HEK293 (cell line): Measurements from ENCODE around the gene LMF1.

ENCODE experiments used
- CTCF ChIA-PET: fragments of 350-600 bp; formaldehyde crosslinking; extraction: SDS; loops from one replicate; lab custom pipeline; 2021; ENCODE audit warnings: antibody characterized with exemption; lab: Yijun Ruan, JAX
- POLR2A ChIA-PET: fragments of 300-600 bp; formaldehyde crosslinking; extraction: SDS; loops from one replicate; lab custom pipeline; 2020; ENCODE audit warnings: antibody characterized with exemption, inconsistent platforms; lab: Yijun Ruan, JAX
- H3K27ac ChIP-seq: fragments of 200-500 bp; sonication (Bioruptor generic); 2 replicates; pipeline ENCODE4 v1.5.1; 2014; ENCODE audit warnings: low read depth, low read length, control low read depth, inconsistent platforms; ENCODE audit errors: extremely low read depth
- H3K36me3 ChIP-seq, 2 experiments: fragments of 200-500 bp in 1 of 2; sonication (Bioruptor generic) in 1 of 2; 1 replicate in 1 of 2; 2 replicates in 1 of 2; pipeline ENCODE4 v1.5.1; 2014 to 2017; ENCODE audit warnings: inconsistent platforms in 2 of 2, low read length in 2 of 2; ENCODE audit not compliant: control insufficient read depth in 2 of 2, insufficient read depth in 1 of 2
- H3K4me1 ChIP-seq: fragments of 200-500 bp; sonication (Bioruptor generic); 2 replicates; pipeline ENCODE4 v1.5.1; 2014; ENCODE audit warnings: mild to moderate bottlenecking, low read length, inconsistent platforms; ENCODE audit not compliant: control insufficient read depth, insufficient read depth
- H3K4me3 ChIP-seq: 2 replicates; pipeline ENCODE4 v1.5.1; 2011; ENCODE audit warnings: low read depth, mild to moderate bottlenecking, control low read depth, low read length, moderate library complexity
- H3K9me3 ChIP-seq: fragments of 200-500 bp; sonication (Bioruptor generic); 2 replicates; pipeline ENCODE4 v1.5.1; 2014; ENCODE audit warnings: low read depth, low read length, inconsistent platforms; ENCODE audit not compliant: control insufficient read depth, insufficient read depth
- BCL11B ChIP-seq: fragments of 450-650 bp; formaldehyde crosslinking; IDR thresholded peaks from 2 replicates; pipeline ENCODE4 v1.5.1; 2016; ENCODE audit warnings: low read depth, missing biosample characterization, missing genetic modification characterization
- GLIS2 ChIP-seq: fragments of 450-650 bp; formaldehyde crosslinking; IDR thresholded peaks from 2 replicates; pipeline ENCODE4 v1.5.1; 2016; ENCODE audit warnings: missing biosample characterization, missing genetic modification characterization
- KLF10 ChIP-seq: fragments of 450-650 bp; IDR thresholded peaks from 2 replicates; pipeline ENCODE4 v1.5.1; 2018; ENCODE audit warnings: missing biosample characterization, mild to moderate bottlenecking, missing genetic modification characterization
- KLF8 ChIP-seq: fragments of 450-650 bp; formaldehyde crosslinking; IDR thresholded peaks from 2 replicates; pipeline ENCODE4 v1.5.1; 2016; ENCODE audit warnings: missing biosample characterization, missing genetic modification characterization
- OVOL3 ChIP-seq: fragments of 450-650 bp; formaldehyde crosslinking; IDR thresholded peaks from 2 replicates; pipeline ENCODE4 v1.5.1; 2016; ENCODE audit warnings: missing biosample characterization, missing genetic modification characterization
- PRDM2 ChIP-seq: fragments of 450-650 bp; formaldehyde crosslinking; IDR thresholded peaks from 2 replicates; pipeline ENCODE4 v1.5.1; 2016; ENCODE audit warnings: missing biosample characterization, missing genetic modification characterization, borderline replicate concordance
- ZFHX2 ChIP-seq: fragments of 450-650 bp; formaldehyde crosslinking; conservative IDR thresholded peaks from 2 replicates; pipeline ENCODE4 v1.5.1; 2016; ENCODE audit warnings: missing biosample characterization, missing genetic modification characterization
- ZFP3 ChIP-seq: fragments of 450-650 bp; formaldehyde crosslinking; IDR thresholded peaks from 2 replicates; pipeline ENCODE4 v1.5.1; 2016; ENCODE audit warnings: low read depth, missing biosample characterization, missing genetic modification characterization
- ZNF10 ChIP-seq: fragments of 450-650 bp; formaldehyde crosslinking; IDR thresholded peaks from 2 replicates; pipeline ENCODE4 v1.5.1; 2017; ENCODE audit warnings: missing biosample characterization, missing genetic modification characterization
- ZNF112 ChIP-seq: fragments of 450-650 bp; formaldehyde crosslinking; IDR thresholded peaks from 2 replicates; pipeline ENCODE4 v1.5.0; 2017; ENCODE audit warnings: missing biosample characterization, missing genetic modification characterization
- ZNF114 ChIP-seq: fragments of 450-650 bp; formaldehyde crosslinking; IDR thresholded peaks from 2 replicates; pipeline ENCODE4 v1.5.0; 2017; ENCODE audit warnings: missing biosample characterization, missing genetic modification characterization
- ZNF121 ChIP-seq: fragments of 450-650 bp; formaldehyde crosslinking; IDR thresholded peaks from 2 replicates; pipeline ENCODE4 v1.5.1; 2016; ENCODE audit warnings: missing biosample characterization, missing genetic modification characterization
- ZNF132 ChIP-seq: fragments of 450-650 bp; formaldehyde crosslinking; IDR thresholded peaks from 2 replicates; pipeline ENCODE4 v1.5.1; 2017; ENCODE audit warnings: missing biosample characterization, missing genetic modification characterization, borderline replicate concordance
- ZNF138 ChIP-seq: fragments of 450-650 bp; formaldehyde crosslinking; IDR thresholded peaks from 2 replicates; pipeline ENCODE4 v1.5.1; 2016; ENCODE audit warnings: missing biosample characterization, missing genetic modification characterization, borderline replicate concordance
- ZNF214 ChIP-seq: fragments of 450-650 bp; formaldehyde crosslinking; IDR thresholded peaks from 2 replicates; pipeline ENCODE4 v1.5.1; 2017; ENCODE audit warnings: missing biosample characterization, mild to moderate bottlenecking, missing genetic modification characterization, borderline replicate concordance
- ZNF223 ChIP-seq: fragments of 450-650 bp; formaldehyde crosslinking; IDR thresholded peaks from 2 replicates; pipeline ENCODE4 v1.5.1; 2016; ENCODE audit warnings: missing biosample characterization, missing genetic modification characterization
- ZNF324 ChIP-seq: fragments of 450-650 bp; formaldehyde crosslinking; IDR thresholded peaks from 2 replicates; pipeline ENCODE4 v1.5.1; 2016; ENCODE audit warnings: missing biosample characterization, missing genetic modification characterization
- ZNF341 ChIP-seq: fragments of 450-650 bp; formaldehyde crosslinking; IDR thresholded peaks from 2 replicates; pipeline ENCODE4; 2016; ENCODE audit warnings: low read depth, missing biosample characterization, missing genetic modification characterization
- ZNF391 ChIP-seq: fragments of 450-650 bp; formaldehyde crosslinking; IDR thresholded peaks from 2 replicates; pipeline ENCODE4 v1.5.1; 2016; ENCODE audit warnings: low read depth, missing biosample characterization, missing genetic modification characterization, borderline replicate concordance
- ZNF423 ChIP-seq: fragments of 450-650 bp; formaldehyde crosslinking; IDR thresholded peaks from 2 replicates; pipeline ENCODE4 v1.5.1; 2016; ENCODE audit warnings: missing biosample characterization, missing genetic modification characterization
- ZNF558 ChIP-seq: fragments of 450-650 bp; formaldehyde crosslinking; IDR thresholded peaks from 2 replicates; pipeline ENCODE4 v1.5.1; 2016; ENCODE audit warnings: missing biosample characterization, missing genetic modification characterization
- ZNF571 ChIP-seq: fragments of 450-650 bp; formaldehyde crosslinking; IDR thresholded peaks from 2 replicates; pipeline ENCODE4 v1.5.0; 2017; ENCODE audit warnings: missing biosample characterization, missing genetic modification characterization
- ZNF624 ChIP-seq: fragments of 450-650 bp; formaldehyde crosslinking; IDR thresholded peaks from 2 replicates; pipeline ENCODE4 v1.5.1; 2017; ENCODE audit warnings: missing biosample characterization, missing genetic modification characterization
- ZNF701 ChIP-seq: fragments of 450-650 bp; formaldehyde crosslinking; IDR thresholded peaks from 2 replicates; pipeline ENCODE4 v1.5.1; 2016; ENCODE audit warnings: missing biosample characterization, missing genetic modification characterization
- TF ChIP-seq, protein P1 (sequence below): fragments of 450-650 bp; formaldehyde crosslinking; IDR thresholded peaks from 2 replicates; pipeline ENCODE4 v1.5.1; 2016; ENCODE audit warnings: missing biosample characterization, missing genetic modification characterization, low read depth
- TF ChIP-seq, protein P2 (sequence below): fragments of 450-650 bp; formaldehyde crosslinking; IDR thresholded peaks from 2 replicates; pipeline ENCODE4 v1.5.1; 2016; ENCODE audit warnings: missing biosample characterization, missing genetic modification characterization, borderline replicate concordance

LMF1 gene

DNA sequence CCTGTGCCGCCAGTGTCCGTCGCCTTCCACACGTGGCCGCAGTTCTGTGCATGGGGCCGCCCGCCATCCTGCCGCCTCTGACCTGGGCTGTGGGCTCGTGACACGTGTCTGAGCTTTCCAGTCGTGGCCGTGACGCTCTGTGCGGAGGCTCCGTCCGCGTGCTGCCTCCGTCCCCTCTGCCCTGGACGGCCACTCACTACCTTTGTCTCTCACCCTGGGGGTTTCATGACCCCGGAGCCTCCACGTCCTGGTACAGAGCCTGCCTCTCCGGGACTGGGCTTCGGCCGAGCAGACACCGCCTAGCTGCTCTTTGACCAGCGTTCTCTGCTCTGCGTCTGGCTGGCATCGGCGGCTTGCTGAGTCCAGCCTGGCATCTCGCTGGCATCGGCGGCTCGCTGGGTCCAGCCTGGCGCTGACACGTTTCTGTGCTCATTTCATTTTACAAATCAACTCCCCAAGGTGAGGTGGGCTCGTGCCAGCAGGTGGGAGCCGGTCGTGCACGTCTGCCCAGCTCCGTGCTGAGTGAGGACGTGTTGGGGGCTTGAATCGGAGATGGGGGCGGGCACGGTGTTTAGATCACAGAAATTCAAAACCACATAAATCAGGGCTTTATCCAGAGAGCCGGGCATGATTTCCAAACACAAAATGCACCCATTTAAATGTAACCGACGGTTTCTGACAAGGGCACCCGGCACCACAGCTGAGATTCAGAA lies 126.0 kb downstream of the LMF1 start:
- CTCF ChIA-PET, result no interaction called here
- no peaks in the 10 kb centered on the region for H3K9me3 ChIP-seq
- no peaks in the 10 kb centered on the region for H3K36me3 ChIP-seq
- no peak overlapping the region for H3K27ac ChIP-seq
- POLR2A ChIA-PET, result no interaction called here
- H3K4me3 ChIP-seq, result no peak overlapping the region
- no peaks in the 10 kb centered on the region for H3K4me1 ChIP-seq
- no peak for TF ChIP-seq GLIS2 (tag by site-specific recombination)
- TF ChIP-seq ZFHX2, result no peak
- no peak for TF ChIP-seq ZNF223 (tag by site-specific recombination)
- no peak for TF ChIP-seq ZNF121
- TF ChIP-seq ZNF214, result no peak
- TF ChIP-seq ZFP3 (tag by site-specific recombination), result no peak
- TF ChIP-seq ZNF558 (tag by site-specific recombination), result no peak
- no peak for TF ChIP-seq KLF8 (tag by site-specific recombination)
- TF ChIP-seq ZNF112 (tag by site-specific recombination), result no peak
- no peak for TF ChIP-seq ZNF423 (tag by site-specific recombination)
- TF ChIP-seq ZNF571, result no peak
- no peak for TF ChIP-seq OVOL3
- TF ChIP-seq, protein P1, sequence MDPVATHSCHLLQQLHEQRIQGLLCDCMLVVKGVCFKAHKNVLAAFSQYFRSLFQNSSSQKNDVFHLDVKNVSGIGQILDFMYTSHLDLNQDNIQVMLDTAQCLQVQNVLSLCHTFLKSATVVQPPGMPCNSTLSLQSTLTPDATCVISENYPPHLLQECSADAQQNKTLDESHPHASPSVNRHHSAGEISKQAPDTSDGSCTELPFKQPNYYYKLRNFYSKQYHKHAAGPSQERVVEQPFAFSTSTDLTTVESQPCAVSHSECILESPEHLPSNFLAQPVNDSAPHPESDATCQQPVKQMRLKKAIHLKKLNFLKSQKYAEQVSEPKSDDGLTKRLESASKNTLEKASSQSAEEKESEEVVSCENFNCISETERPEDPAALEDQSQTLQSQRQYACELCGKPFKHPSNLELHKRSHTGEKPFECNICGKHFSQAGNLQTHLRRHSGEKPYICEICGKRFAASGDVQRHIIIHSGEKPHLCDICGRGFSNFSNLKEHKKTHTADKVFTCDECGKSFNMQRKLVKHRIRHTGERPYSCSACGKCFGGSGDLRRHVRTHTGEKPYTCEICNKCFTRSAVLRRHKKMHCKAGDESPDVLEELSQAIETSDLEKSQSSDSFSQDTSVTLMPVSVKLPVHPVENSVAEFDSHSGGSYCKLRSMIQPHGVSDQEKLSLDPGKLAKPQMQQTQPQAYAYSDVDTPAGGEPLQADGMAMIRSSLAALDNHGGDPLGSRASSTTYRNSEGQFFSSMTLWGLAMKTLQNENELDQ (tag by site-specific recombination), result no peak
- TF ChIP-seq ZNF624 (tag by site-specific recombination), result no peak
- TF ChIP-seq, protein P2, sequence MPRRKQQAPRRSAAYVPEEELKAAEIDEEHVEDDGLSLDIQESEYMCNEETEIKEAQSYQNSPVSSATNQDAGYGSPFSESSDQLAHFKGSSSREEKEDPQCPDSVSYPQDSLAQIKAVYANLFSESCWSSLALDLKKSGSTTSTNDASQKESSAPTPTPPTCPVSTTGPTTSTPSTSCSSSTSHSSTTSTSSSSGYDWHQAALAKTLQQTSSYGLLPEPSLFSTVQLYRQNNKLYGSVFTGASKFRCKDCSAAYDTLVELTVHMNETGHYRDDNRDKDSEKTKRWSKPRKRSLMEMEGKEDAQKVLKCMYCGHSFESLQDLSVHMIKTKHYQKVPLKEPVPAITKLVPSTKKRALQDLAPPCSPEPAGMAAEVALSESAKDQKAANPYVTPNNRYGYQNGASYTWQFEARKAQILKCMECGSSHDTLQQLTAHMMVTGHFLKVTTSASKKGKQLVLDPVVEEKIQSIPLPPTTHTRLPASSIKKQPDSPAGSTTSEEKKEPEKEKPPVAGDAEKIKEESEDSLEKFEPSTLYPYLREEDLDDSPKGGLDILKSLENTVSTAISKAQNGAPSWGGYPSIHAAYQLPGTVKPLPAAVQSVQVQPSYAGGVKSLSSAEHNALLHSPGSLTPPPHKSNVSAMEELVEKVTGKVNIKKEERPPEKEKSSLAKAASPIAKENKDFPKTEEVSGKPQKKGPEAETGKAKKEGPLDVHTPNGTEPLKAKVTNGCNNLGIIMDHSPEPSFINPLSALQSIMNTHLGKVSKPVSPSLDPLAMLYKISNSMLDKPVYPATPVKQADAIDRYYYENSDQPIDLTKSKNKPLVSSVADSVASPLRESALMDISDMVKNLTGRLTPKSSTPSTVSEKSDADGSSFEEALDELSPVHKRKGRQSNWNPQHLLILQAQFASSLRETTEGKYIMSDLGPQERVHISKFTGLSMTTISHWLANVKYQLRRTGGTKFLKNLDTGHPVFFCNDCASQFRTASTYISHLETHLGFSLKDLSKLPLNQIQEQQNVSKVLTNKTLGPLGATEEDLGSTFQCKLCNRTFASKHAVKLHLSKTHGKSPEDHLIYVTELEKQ (tag by site-specific recombination), result no peak
- TF ChIP-seq ZNF138 (tag by site-specific recombination), result no peak

GRCh38 chr16:843771-844170 lies 127.0 kb downstream of the LMF1 start:
- no peak for TF ChIP-seq ZNF391
- no peak for TF ChIP-seq PRDM2
- TF ChIP-seq ZNF114 (tag by site-specific recombination), result no peak
- TF ChIP-seq ZNF132 (tag by site-specific recombination), result no peak
- no peak for TF ChIP-seq ZNF701
- no peak for TF ChIP-seq BCL11B (tag by site-specific recombination)
- TF ChIP-seq KLF10 (tag by site-specific recombination), result no peak
- no peak for TF ChIP-seq ZNF324 (tag by site-specific recombination)
- no peak for TF ChIP-seq ZNF341
- no peak for TF ChIP-seq ZNF10
- CTCF ChIA-PET, result no interaction called here

More at GRCh38 chr16:843771-844170, 127.0 kb downstream of the LMF1 start:
- no peak overlapping the region for H3K27ac ChIP-seq
- POLR2A ChIA-PET, result no interaction called here
- no peaks in the 10 kb centered on the region for H3K9me3 ChIP-seq
- H3K36me3 ChIP-seq, result no peaks in the 10 kb centered on the region
- no peaks in the 10 kb centered on the region for H3K4me1 ChIP-seq
- no peak overlapping the region for H3K4me3 ChIP-seq
